Measurements from ENCODE around the gene KPNA3. TPM values are rescaled to one million over a fixed set of nuclear protein-coding genes. Genes with fewer than 3 reads are reported as not detected.
A peak's percentile ranks its signal among the peaks of the same experiment; 100 is the strongest.

The KPNA3 gene
- total and polyA plus RNA-seq, 4 donors = 11.6 to 29.9 (median 26.0) TPM

DNA sequence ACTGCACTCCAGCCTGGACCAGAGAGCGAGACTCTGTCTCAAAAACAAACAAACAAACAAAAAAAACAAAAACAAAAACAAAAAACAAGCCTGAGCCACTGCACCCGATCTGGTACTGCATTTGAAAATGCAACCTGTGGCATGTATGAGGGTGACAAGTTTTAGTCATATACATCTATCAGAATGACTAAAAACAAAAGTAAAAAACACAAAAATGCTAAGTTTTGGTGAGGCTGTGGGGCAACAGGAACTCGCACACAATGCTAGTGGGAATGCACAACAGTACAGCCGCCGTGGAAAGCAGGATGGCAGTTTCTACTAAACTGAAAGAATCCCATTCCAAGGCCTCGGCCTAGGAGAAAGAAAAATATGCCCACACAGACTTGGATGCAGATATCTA lies 109.0 kb downstream of the KPNA3 start:
- Histone ChIP-seq H3K4me3 (ENCODE audit: low read length in 2 of 2) (no peak overlapping the region), H3K9me3 (ENCODE audit: control insufficient read depth, low read length) (no peaks in the 10 kb centered on the region), H3K27ac (ENCODE audit: low read depth in 1 of 2, low read length in 2 of 2) (no peak overlapping the region), H3K4me1 (ENCODE audit: control insufficient read depth in 1 of 2, insufficient read depth in 2 of 2, low read length in 2 of 2) (no peaks in the 10 kb centered on the region), H3K27me3 (ENCODE audit: control insufficient read depth in 1 of 2, insufficient read depth in 2 of 2, low read length in 1 of 2) (no peaks in the 10 kb centered on the region), H3K36me3 (ENCODE audit: control insufficient read depth in 1 of 2, insufficient read depth in 2 of 2, low read length in 1 of 2) (no peaks in the 10 kb centered on the region)
- ATAC-seq (ENCODE audit: low FRiP score) (no peak), DNase-seq (no peak)
- intact Hi-C loops (cut with DNase I) = no loop called here
- 94 to 97% methylated on average over 6 of the region's 6 CpGs for WGBS, 2 donors

DNA sequence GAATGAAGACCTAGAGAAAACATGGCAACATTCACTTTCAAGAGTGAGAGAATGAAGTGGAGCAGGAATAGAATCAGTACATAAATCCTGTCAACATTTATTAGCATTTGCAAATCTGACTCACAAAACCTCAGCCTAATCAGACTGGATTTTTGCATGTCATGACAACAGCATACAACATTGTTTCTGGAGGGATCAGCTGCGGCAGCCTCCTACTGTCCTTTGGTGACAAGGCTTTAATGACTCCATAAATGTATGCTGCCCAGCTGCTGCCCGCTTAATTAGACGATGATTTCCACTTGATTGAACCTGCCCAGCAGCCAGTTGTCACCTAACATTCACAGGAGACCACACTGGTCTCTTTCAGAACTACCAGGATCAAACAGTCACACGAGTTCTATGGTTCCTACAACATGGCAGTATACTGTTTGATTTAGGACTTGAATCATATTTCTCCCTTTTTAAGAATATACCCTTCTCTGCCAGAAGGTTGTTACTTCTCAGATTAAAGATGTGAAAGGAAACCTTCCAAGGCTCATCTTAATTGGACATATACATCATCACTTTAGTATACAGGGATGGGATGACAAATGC lies 110.5 kb downstream of the KPNA3 start:
- no peak overlapping the region for H3K27ac ChIP-seq (ENCODE audit: low read depth in 1 of 2, low read length in 2 of 2)
- ATAC-seq (ENCODE audit: low FRiP score) (no peak), DNase-seq (no peak)
- H3K4me1 ChIP-seq (ENCODE audit: control insufficient read depth in 1 of 2, insufficient read depth in 2 of 2, low read length in 2 of 2) = no peaks in the 10 kb centered on the region
- no peaks in the 10 kb centered on the region for H3K27me3 ChIP-seq (ENCODE audit: control insufficient read depth in 1 of 2, insufficient read depth in 2 of 2, low read length in 1 of 2)
- no peaks in the 10 kb centered on the region for H3K9me3 ChIP-seq (ENCODE audit: control insufficient read depth, low read length)
- H3K36me3 ChIP-seq (ENCODE audit: control insufficient read depth in 1 of 2, insufficient read depth in 2 of 2, low read length in 1 of 2) = no peaks in the 10 kb centered on the region
- H3K4me3 ChIP-seq (ENCODE audit: low read length in 2 of 2) = no peak overlapping the region
- intact Hi-C loops (cut with DNase I) = no loop called here
- WGBS, 2 donors = 82 to 83% methylated on average over 4 of the region's 4 CpGs

DNA sequence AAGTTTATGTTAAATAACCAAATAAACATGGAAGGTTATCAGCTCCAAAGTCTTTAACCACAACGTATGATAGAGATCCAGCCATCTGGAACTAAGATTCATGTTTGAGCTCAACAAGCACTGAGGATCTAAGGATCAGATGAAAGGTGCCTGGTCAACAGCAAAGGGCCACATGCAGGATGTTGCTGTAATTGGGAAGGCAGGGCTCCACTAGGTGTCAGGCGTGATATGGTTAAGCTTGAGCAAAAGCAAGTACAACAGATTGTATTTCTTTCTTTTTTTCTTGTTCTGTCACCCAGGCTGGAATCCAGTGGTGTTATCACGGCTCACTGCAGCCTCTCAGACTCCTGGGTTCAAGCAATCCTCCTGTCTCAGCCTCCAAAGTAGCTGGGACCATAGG lies 113.2 kb downstream of the KPNA3 start:
- WGBS, 2 donors = 69 to 79% methylated on average over 3 of the region's 3 CpGs
- Histone ChIP-seq H3K4me3 (ENCODE audit: low read length in 2 of 2) (no peak overlapping the region), H3K9me3 (ENCODE audit: control insufficient read depth, low read length) (no peaks in the 10 kb centered on the region), H3K36me3 (ENCODE audit: control insufficient read depth in 1 of 2, insufficient read depth in 2 of 2, low read length in 1 of 2) (no peaks in the 10 kb centered on the region), H3K4me1 (ENCODE audit: control insufficient read depth in 1 of 2, insufficient read depth in 2 of 2, low read length in 2 of 2) (no peaks in the 10 kb centered on the region), H3K27ac (ENCODE audit: low read depth in 1 of 2, low read length in 2 of 2) (no peak overlapping the region), H3K27me3 (ENCODE audit: control insufficient read depth in 1 of 2, insufficient read depth in 2 of 2, low read length in 1 of 2) (no peaks in the 10 kb centered on the region)
- no peak for DNase-seq
- intact Hi-C loops (cut with DNase I) = no loop called here
- no peak for ATAC-seq (ENCODE audit: low FRiP score)

DNA sequence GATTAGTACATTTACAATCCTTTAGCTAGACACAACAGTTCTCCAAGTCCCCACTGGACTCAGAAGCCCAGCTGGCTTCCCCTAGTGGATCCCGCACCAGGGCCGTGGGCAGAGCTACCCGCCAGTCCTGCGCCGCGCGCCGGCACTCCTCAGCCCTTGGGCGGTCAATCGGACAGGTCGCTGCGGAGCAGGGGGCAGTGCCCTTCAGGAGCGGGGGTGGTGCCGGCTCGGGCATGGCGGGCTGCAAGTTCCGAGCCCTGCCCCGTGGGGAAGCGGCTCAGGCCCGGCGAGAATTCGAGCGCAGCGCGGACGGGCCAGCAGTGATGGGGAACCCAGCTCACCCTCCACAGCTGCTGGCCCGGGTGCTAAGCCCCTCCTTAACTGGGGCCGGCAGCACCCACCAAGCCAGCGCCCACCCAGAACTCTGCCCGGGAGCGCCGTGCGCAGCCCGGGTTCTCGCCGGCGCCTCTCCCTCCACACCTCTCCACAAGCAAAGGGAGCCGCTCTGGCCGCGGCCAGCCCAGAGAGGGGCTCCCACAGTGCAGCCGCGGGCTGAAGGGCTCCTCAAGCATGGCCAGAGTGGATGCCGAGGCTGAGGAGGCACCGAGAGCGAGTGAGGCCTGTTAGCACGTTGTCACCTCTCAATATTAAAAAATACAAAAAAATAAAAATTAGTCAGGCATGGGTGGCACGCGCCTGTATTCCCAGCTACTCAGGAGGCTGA lies 114.1 kb downstream of the KPNA3 start:
- Histone ChIP-seq H3K9me3 (ENCODE audit: control insufficient read depth, low read length) (no peaks in the 10 kb centered on the region), H3K27me3 (ENCODE audit: control insufficient read depth in 1 of 2, insufficient read depth in 2 of 2, low read length in 1 of 2) (no peaks in the 10 kb centered on the region), H3K36me3 (ENCODE audit: control insufficient read depth in 1 of 2, insufficient read depth in 2 of 2, low read length in 1 of 2) (no peaks in the 10 kb centered on the region), H3K27ac (ENCODE audit: low read depth in 1 of 2, low read length in 2 of 2) (no peak overlapping the region), H3K4me3 (ENCODE audit: low read length in 2 of 2) (no peak overlapping the region), H3K4me1 (ENCODE audit: control insufficient read depth in 1 of 2, insufficient read depth in 2 of 2, low read length in 2 of 2) (no peaks in the 10 kb centered on the region)
- no peak for ATAC-seq (ENCODE audit: low FRiP score)
- DNase-seq = no peak
- intact Hi-C loops (cut with DNase I) = no loop called here
- 96% methylated on average over 47 to 48 of the region's 48 CpGs for WGBS, 2 donors

DNA sequence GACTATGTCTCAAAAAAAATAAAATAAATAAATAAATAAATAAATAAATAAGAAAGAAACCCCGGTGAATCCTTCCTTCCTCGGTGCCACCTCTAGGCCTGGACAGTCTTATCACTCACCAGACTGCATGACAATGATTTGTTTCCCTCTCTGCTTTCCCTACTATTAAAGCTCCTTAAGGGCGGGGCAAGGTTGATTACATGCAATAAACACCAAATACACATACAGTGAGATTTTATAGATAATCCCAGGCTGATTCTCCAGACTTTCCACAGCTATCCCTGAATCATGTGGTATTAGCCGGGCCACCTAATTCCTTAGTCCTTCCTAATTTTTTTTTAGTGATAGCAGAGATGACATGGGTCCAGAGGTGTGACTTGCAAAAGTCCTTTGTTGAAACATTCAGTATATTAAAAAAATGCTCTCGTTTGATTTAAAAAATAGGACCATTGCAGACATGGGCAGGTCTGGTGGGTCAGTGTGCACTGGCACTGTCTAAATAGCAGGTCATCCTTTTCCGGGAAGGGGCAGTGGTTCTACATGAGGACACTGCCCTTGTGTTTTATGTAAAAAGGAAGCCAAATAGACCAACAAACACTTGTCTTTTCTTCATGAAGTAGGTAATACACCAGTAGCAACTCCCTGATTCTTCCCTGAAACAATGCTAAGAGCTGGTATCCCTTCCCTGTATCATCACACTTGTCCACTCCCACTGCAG lies 115.7 kb downstream of the KPNA3 start:
- intact Hi-C loops (cut with DNase I) = no loop called here
- no peaks in the 10 kb centered on the region for H3K27me3 ChIP-seq (ENCODE audit: control insufficient read depth in 1 of 2, insufficient read depth in 2 of 2, low read length in 1 of 2)
- H3K27ac ChIP-seq (ENCODE audit: low read depth in 1 of 2, low read length in 2 of 2) = no peak overlapping the region
- H3K9me3 ChIP-seq (ENCODE audit: control insufficient read depth, low read length) = no peaks in the 10 kb centered on the region
- H3K4me1 ChIP-seq (ENCODE audit: control insufficient read depth in 1 of 2, insufficient read depth in 2 of 2, low read length in 2 of 2) = no peaks in the 10 kb centered on the region
- 97 to 98% methylated on average over 6 of the region's 6 CpGs for WGBS, 2 donors
- no peak for ATAC-seq (ENCODE audit: low FRiP score)
- H3K36me3 ChIP-seq (ENCODE audit: control insufficient read depth in 1 of 2, insufficient read depth in 2 of 2, low read length in 1 of 2) = no peaks in the 10 kb centered on the region
- no peak overlapping the region for H3K4me3 ChIP-seq (ENCODE audit: low read length in 2 of 2)
- no peak for DNase-seq

DNA sequence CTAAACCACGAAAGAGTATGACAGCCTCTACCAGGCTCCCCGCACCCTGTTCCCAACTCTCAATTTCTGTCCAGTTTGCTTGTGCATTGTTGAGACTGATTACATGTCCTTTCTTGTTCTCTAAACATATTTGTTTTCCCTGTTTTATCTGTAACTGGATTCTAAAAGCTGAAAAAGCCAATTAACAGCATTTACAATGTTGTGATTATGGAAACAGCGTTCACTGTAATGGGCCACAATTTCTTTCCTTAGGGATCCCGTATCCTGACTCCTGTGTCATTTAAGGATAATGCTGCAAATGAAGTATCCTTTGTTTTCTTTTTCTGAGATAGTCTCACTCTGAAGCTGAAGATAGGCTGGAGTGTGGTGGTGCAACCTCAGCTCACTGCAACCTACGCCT lies 121.7 kb downstream of the KPNA3 start:
- 76 to 85% methylated on average over 5 of the region's 5 CpGs for WGBS, 2 donors
- H3K27me3 ChIP-seq (ENCODE audit: control insufficient read depth in 1 of 2, insufficient read depth in 2 of 2, low read length in 1 of 2) = no peaks in the 10 kb centered on the region
- no peaks in the 10 kb centered on the region for H3K36me3 ChIP-seq (ENCODE audit: control insufficient read depth in 1 of 2, insufficient read depth in 2 of 2, low read length in 1 of 2)
- H3K9me3 ChIP-seq (ENCODE audit: control insufficient read depth, low read length) = no peaks in the 10 kb centered on the region
- H3K4me3 ChIP-seq (ENCODE audit: low read length in 2 of 2) = no peak overlapping the region
- H3K4me1 ChIP-seq (ENCODE audit: control insufficient read depth in 1 of 2, insufficient read depth in 2 of 2, low read length in 2 of 2) = no peaks in the 10 kb centered on the region
- intact Hi-C loops (cut with DNase I) = no loop called here
- no peak for DNase-seq
- ATAC-seq (ENCODE audit: low FRiP score) = no peak
- no peak overlapping the region for H3K27ac ChIP-seq (ENCODE audit: low read depth in 1 of 2, low read length in 2 of 2)

DNA sequence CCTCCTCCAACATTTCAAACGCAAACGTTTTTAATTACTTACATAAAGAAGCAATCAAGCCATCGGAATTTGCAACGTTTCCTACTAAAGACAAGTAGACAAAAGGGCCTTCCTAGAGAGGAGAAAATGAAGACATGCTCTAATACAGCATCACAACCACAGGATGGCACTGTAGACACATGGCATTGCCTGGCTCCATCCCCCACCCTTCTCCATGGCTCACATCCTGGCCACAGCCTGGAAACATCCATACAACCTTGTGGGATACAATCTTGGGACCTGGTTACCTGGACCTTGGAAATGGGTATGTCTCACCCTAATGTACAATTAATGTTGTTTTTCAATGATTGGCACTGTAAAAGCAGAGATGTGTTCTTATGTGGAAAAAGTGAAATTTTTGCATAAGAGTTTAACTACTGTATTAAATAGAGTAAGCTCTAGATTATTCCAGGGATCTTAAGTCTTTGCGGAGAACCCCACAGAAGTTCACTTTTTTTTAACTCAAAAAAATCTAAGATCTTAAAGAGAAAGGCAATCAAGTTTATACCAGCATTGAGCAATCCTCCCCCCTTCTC lies 122.7 kb downstream of the KPNA3 start:
- WGBS, 2 donors = 49 to 63% methylated on average over 5 of the region's 5 CpGs

DNA sequence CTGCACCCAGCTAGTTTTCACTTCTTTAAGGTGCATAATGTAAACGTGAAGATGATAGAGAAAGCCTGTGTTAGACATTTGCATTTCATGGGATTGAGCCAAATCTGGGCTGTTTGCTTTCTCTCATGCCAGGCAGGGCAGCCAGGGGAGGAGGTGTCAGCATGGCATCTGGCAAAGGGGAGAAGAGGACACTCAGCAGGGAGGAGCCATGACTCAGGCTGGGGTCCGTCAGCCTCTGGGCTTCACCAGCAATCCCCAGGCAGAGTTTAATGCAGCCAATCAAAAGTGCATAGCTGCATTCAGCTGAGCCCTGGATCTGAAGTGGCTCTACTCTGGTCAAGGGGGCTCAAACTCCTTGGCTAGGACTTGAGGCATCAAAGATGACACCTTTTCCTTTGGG lies 124.7 kb downstream of the KPNA3 start:
- intact Hi-C loops (cut with DNase I) = loop anchor here in 1 of 2 donors (1.0 kb wide), 1 partner anchor 181 kb away; no protein-coding TSS in a partner anchor
- DNase-seq = no peak
- WGBS, 2 donors = 46 to 49% methylated on average over 2 of the region's 2 CpGs
- H3K36me3 ChIP-seq (ENCODE audit: control insufficient read depth in 1 of 2, insufficient read depth in 2 of 2, low read length in 1 of 2) = peaks cover 0 to 2% of the 10 kb centered on the region in 2 donors
- H3K9me3 ChIP-seq (ENCODE audit: control insufficient read depth, low read length) = no peaks in the 10 kb centered on the region
- no peaks in the 10 kb centered on the region for H3K27me3 ChIP-seq (ENCODE audit: control insufficient read depth in 1 of 2, insufficient read depth in 2 of 2, low read length in 1 of 2)
- no peak overlapping the region for H3K4me3 ChIP-seq (ENCODE audit: low read length in 2 of 2)
- no peak overlapping the region for H3K27ac ChIP-seq (ENCODE audit: low read depth in 1 of 2, low read length in 2 of 2)
- ATAC-seq (ENCODE audit: low FRiP score) = no peak
- H3K4me1 ChIP-seq (ENCODE audit: control insufficient read depth in 1 of 2, insufficient read depth in 2 of 2, low read length in 2 of 2) = no peaks in the 10 kb centered on the region

More for the DNA sequence above, 122.7 kb downstream of the KPNA3 start:
- ATAC-seq (ENCODE audit: low FRiP score) = peak; percentile 66
- DNase-seq = no peak
- H3K27me3 ChIP-seq (ENCODE audit: control insufficient read depth in 1 of 2, insufficient read depth in 2 of 2, low read length in 1 of 2) = no peaks in the 10 kb centered on the region
- intact Hi-C loops (cut with DNase I) = no loop called here
- no peaks in the 10 kb centered on the region for H3K9me3 ChIP-seq (ENCODE audit: control insufficient read depth, low read length)
- H3K4me1 ChIP-seq (ENCODE audit: control insufficient read depth in 1 of 2, insufficient read depth in 2 of 2, low read length in 2 of 2) = no peaks in the 10 kb centered on the region
- no peak overlapping the region for H3K27ac ChIP-seq (ENCODE audit: low read depth in 1 of 2, low read length in 2 of 2)
- no peaks in the 10 kb centered on the region for H3K36me3 ChIP-seq (ENCODE audit: control insufficient read depth in 1 of 2, insufficient read depth in 2 of 2, low read length in 1 of 2)
- no peak overlapping the region for H3K4me3 ChIP-seq (ENCODE audit: low read length in 2 of 2)

Measured in aorta (tissue), 5 donors.